IMR-90 (cell line): ENCODE data around the gene KDELR3.
"Not testable (repeated sequence)": the region's sequence is repeated elsewhere in the genome, so short reads cannot be mapped to it uniquely, and the experiment has no call there.

Experiments
- BHLHE40 ChIP-seq: fragments of 150-350 bp; IDR thresholded peaks from 2 replicates; pipeline ENCODE4 v1.6.1; 2016; ENCODE audit warnings: mild to moderate bottlenecking, low read depth, low read length
- CTCF ChIP-seq: conservative IDR thresholded peaks from 2 replicates; pipeline ENCODE4 v1.5.1; 2012; ENCODE audit warnings: mild to moderate bottlenecking, low read depth, low read length, improper control_type of control experiment
- ELK1 ChIP-seq: fragments of 150-350 bp; IDR thresholded peaks from 2 replicates; pipeline ENCODE4 v1.6.1; 2016; ENCODE audit warnings: low read depth, mild to moderate bottlenecking, low read length, moderate library complexity, borderline replicate concordance
- MAFK ChIP-seq: IDR thresholded peaks from 2 replicates; pipeline ENCODE4 v1.6.1; 2012; ENCODE audit warnings: low read depth, low read length, improper control_type of control experiment
- MAZ ChIP-seq: IDR thresholded peaks from 2 replicates; pipeline ENCODE4 v1.6.1; 2012; ENCODE audit warnings: low read depth, mild to moderate bottlenecking, low read length, improper control_type of control experiment, moderate library complexity, borderline replicate concordance
- POLR2A ChIP-seq: IDR thresholded peaks from 2 replicates; pipeline ENCODE4 v1.6.1; 2012; ENCODE audit warnings: mild to moderate bottlenecking, low read depth, low read length
- RAD21 ChIP-seq: IDR thresholded peaks from 2 replicates; pipeline ENCODE4 v1.6.1; 2012; ENCODE audit warnings: low read length, improper control_type of control experiment
- SMC3 ChIP-seq: fragments of 150-350 bp; IDR thresholded peaks from 2 replicates; pipeline ENCODE4 v1.6.1; 2016; ENCODE audit warnings: low read depth, mild to moderate bottlenecking, antibody characterized with exemption, low read length, moderate library complexity
- USF2 ChIP-seq: fragments of 150-350 bp; IDR thresholded peaks from 2 replicates; pipeline ENCODE4 v1.6.1; 2017; ENCODE audit warnings: mild to moderate bottlenecking, antibody characterized with exemption, low read length, low read depth

- TF ChIP-seq CTCF, USF2, POLR2A, BHLHE40, MAZ, RAD21, MAFK, ELK1, SMC3: not testable (repeated sequence)
Measured at GRCh38 chr22:38470179-38470578, 2.3 kb downstream of the KDELR3 start.
